HCT116 (cell line): ENCODE results near the gene MALRD1. TPM values are rescaled to one million over a fixed set of nuclear protein-coding genes. Genes with fewer than 3 reads are reported as not detected.

ENCODE experiments used
- ATAC-seq: fragments of 200-7000 bp; cut with Tn5 transposase; 2 replicates; pipeline ENCODE4 v1.9.1; 2020; ENCODE audit warnings: mild to moderate bottlenecking, moderate library complexity
- BruUV-seq: library from RNA; stranded (reverse); fragments of 400-500 nt; replicated peaks from 2 replicates; lab custom pipeline; 2021; lab: Mats Ljungman, UMichigan
- CTCF ChIA-PET: fragments of 300-600 bp; sonication (Branson Sonifier 250); formaldehyde crosslinking; loops from one replicate; lab custom pipeline; 2021; ENCODE audit warnings: antibody characterized with exemption; lab: Charles Lee
- POLR2A ChIA-PET: fragments of 300-600, 350-600 bp; sonication (Branson Sonifier 250); formaldehyde crosslinking; loops from one replicate; lab custom pipeline; 2021; ENCODE audit warnings: antibody characterized with exemption; lab: Charles Lee
- RAD21 ChIA-PET, 2 experiments: fragments of 300-600 bp; sonication (Branson Sonifier 250); formaldehyde crosslinking; loops; one replicate each; lab custom pipeline; 2023; ENCODE audit warnings: low total read pairs in 2 of 2; ENCODE audit not compliant: uncharacterized antibody in 2 of 2, unreplicated experiment in 2 of 2, low non-redundant PET in 1 of 2; lab: Charles Lee
- DNase-seq: peaks from one replicate; pipeline ENCODE4 v3.0.0-alpha.2; 2010; ENCODE audit warnings: low read depth, low spot score
- H2AFZ ChIP-seq: fragments of 200-600 bp; shearing (Covaris generic), sonication (generic); 2 replicates; pipeline ENCODE4 v1.6.1; 2017; ENCODE audit warnings: low read depth, mixed run types, mixed read lengths, antibody characterized with exemption, low read length; ENCODE audit not compliant: poor library complexity, severe bottlenecking
- H3K27ac ChIP-seq: 2 replicates; pipeline ENCODE4 v1.5.1; 2012; ENCODE audit warnings: low read depth, low read length
- H3K27me3 ChIP-seq: fragments of 200-600 bp; sonication (generic); 2 replicates; pipeline ENCODE4 v1.6.1; 2016; ENCODE audit warnings: mixed run types, low read length, mixed read lengths; ENCODE audit not compliant: insufficient read depth
- H3K36me3 ChIP-seq, 2 experiments: fragments of 200-500 bp in 1 of 2; fragments of 200-600 bp in 1 of 2; sonication (Bioruptor generic) in 1 of 2; sonication (generic) in 1 of 2; 2 replicates each; pipeline versions ENCODE4 v1.5.1 to v1.6.1; 2014 to 2016; ENCODE audit warnings: low read length in 2 of 2, inconsistent platforms in 1 of 2, mixed read lengths in 1 of 2, mixed run types in 1 of 2; ENCODE audit not compliant: insufficient read depth in 2 of 2, control insufficient read depth in 1 of 2
- H3K4me1 ChIP-seq, 2 experiments: fragments of 200-600 bp in 1 of 2; sonication (generic) in 1 of 2; 2 replicates each; pipeline versions ENCODE4 v1.5.1 to v1.6.1; 2012 to 2017; ENCODE audit warnings: low read length in 2 of 2, inconsistent platforms in 1 of 2, mild to moderate bottlenecking in 1 of 2, mixed read lengths in 1 of 2, mixed run types in 1 of 2, moderate library complexity in 1 of 2; ENCODE audit not compliant: insufficient read depth in 2 of 2, control insufficient read depth in 1 of 2
- H3K4me2 ChIP-seq: fragments of 200-600 bp; sonication (generic); 2 replicates; pipeline ENCODE4 v1.6.1; 2017; ENCODE audit warnings: mixed run types, low read length, mixed read lengths
- H3K4me3 ChIP-seq, 2 experiments: fragments of 200-600 bp in 1 of 2; sonication (generic) in 1 of 2; replicated peaks in 1 of 2; 2 replicates each; pipeline ENCODE4 v1.5.1; 2011 to 2016; ENCODE audit warnings: low read length in 2 of 2, control low read depth in 1 of 2, low read depth in 1 of 2, mild to moderate bottlenecking in 1 of 2, mixed read lengths in 1 of 2, mixed run types in 1 of 2
- H3K79me2 ChIP-seq: fragments of 200-600 bp; sonication (generic); 2 replicates; pipeline ENCODE4 v1.6.1; 2017; ENCODE audit warnings: mild to moderate bottlenecking, mixed run types, low read length, moderate library complexity, mixed read lengths; ENCODE audit not compliant: insufficient read depth
- H3K9ac ChIP-seq: fragments of 200-600 bp; sonication (generic); 2 replicates; pipeline ENCODE4 v1.6.1; 2016; ENCODE audit warnings: low read length, mixed read lengths
- H3K9me2 ChIP-seq: fragments of 200-600 bp; sonication (generic), shearing (Covaris generic); 2 replicates; pipeline ENCODE4 v1.6.1; 2017; ENCODE audit warnings: mixed run types, mild to moderate bottlenecking, moderate library complexity; ENCODE audit not compliant: insufficient read depth
- H3K9me3 ChIP-seq, 2 experiments: fragments of 200-500 bp in 1 of 2; fragments of 200-600 bp in 1 of 2; sonication (Bioruptor generic) in 1 of 2; sonication (generic) in 1 of 2; 2 replicates each; pipeline ENCODE4 v1.6.1; 2014 to 2017; ENCODE audit warnings: low read length in 2 of 2, mixed read lengths in 2 of 2, inconsistent platforms in 1 of 2, low read depth in 1 of 2, mild to moderate bottlenecking in 1 of 2, mixed run types in 1 of 2, moderate library complexity in 1 of 2; ENCODE audit not compliant: control insufficient read depth in 1 of 2, insufficient read depth in 1 of 2
- H4K20me1 ChIP-seq: fragments of 200-600 bp; sonication (generic), shearing (Covaris generic); 2 replicates; pipeline ENCODE4 v1.6.1; 2017; ENCODE audit warnings: mixed run types, mild to moderate bottlenecking, moderate library complexity; ENCODE audit not compliant: insufficient read depth
- ATF3 ChIP-seq: IDR thresholded peaks from 2 replicates; pipeline ENCODE4 v1.6.1; 2012
- CEBPB ChIP-seq: IDR thresholded peaks from 2 replicates; pipeline ENCODE4 v1.6.1; 2012; ENCODE audit warnings: low read depth
- CTCF ChIP-seq, 3 experiments: fragments of 200-600 bp in 1 of 3; sonication (generic) in 1 of 3; IDR thresholded peaks in 2 of 3; conservative IDR thresholded peaks in 1 of 3; 2 replicates each; pipeline ENCODE4 v1.5.1; 2012 to 2017; ENCODE audit warnings: low read depth in 2 of 3, low read length in 2 of 3, antibody characterized with exemption in 1 of 3, borderline replicate concordance in 1 of 3, control low read depth in 1 of 3, mild to moderate bottlenecking in 1 of 3, mixed read lengths in 1 of 3, mixed run types in 1 of 3, moderate library complexity in 1 of 3; ENCODE audit not compliant: insufficient read depth in 1 of 3
- EGR1 ChIP-seq: IDR thresholded peaks from 2 replicates; pipeline ENCODE4 v1.6.1; 2012; ENCODE audit warnings: low read depth
- ELF1 ChIP-seq: IDR thresholded peaks from 2 replicates; pipeline ENCODE4 v1.6.1; 2012; ENCODE audit warnings: low read depth, borderline replicate concordance
- EZH2 ChIP-seq: fragments of 200-600 bp; sonication (generic); IDR thresholded peaks from 2 replicates; pipeline ENCODE4 v1.6.1; 2017; ENCODE audit warnings: antibody characterized with exemption, mixed run types
- FOSL1 ChIP-seq: IDR thresholded peaks from 2 replicates; pipeline ENCODE4 v1.6.1; 2012; ENCODE audit warnings: low read depth
- POLR2A ChIP-seq: IDR thresholded peaks from 2 replicates; pipeline ENCODE4 v1.7.0; 2011; ENCODE audit warnings: borderline replicate concordance; ENCODE audit not compliant: insufficient read depth, insufficient read length; ENCODE audit errors: extremely low read depth
- RAD21 ChIP-seq: IDR thresholded peaks from 2 replicates; pipeline ENCODE4 v1.6.1; 2012; ENCODE audit warnings: low read depth, mild to moderate bottlenecking
- SP1 ChIP-seq: IDR thresholded peaks from 2 replicates; pipeline ENCODE4 v1.6.1; 2012; ENCODE audit warnings: low read depth
- SRF ChIP-seq: IDR thresholded peaks from 2 replicates; pipeline ENCODE4 v1.6.1; 2012; ENCODE audit warnings: low read depth
- YY1 ChIP-seq: IDR thresholded peaks from 2 replicates; pipeline ENCODE4 v1.6.1; 2011; ENCODE audit warnings: low read length, low read depth, moderate library complexity, mild to moderate bottlenecking; ENCODE audit not compliant: insufficient replicate concordance; ENCODE audit errors: extremely low read depth
- ZBTB33 ChIP-seq: IDR thresholded peaks from 2 replicates; pipeline ENCODE4 v1.6.1; 2011; ENCODE audit warnings: mild to moderate bottlenecking, low read length, moderate library complexity; ENCODE audit not compliant: insufficient replicate concordance; ENCODE audit errors: extremely low read depth
- ZFX ChIP-seq: fragments of 450-650 bp; IDR thresholded peaks from 2 replicates; pipeline ENCODE4 v1.6.1; 2017
- ZNF274 ChIP-seq: fragments of 200-500 bp; sonication (Bioruptor generic); IDR thresholded peaks from 2 replicates; pipeline ENCODE4 v1.6.1; 2014; ENCODE audit warnings: mild to moderate bottlenecking, low read depth, low read length, inconsistent platforms
- intact Hi-C: fragments of 100-400 bp; cut with micrococcal nuclease; formaldehyde crosslinking; loops from 2 replicates; pipeline ENCODE4 v1.10.0; 2022
- total RNA-seq: library from RNA; stranded (reverse); gene quantifications from one replicate; pipeline ENCODE4 v1.2.1, GENCODE V29; 2021; ENCODE audit not compliant: unreplicated experiment

MALRD1 gene
- total RNA-seq, 1 experiment from 2014 or later, result not detected

- TF ChIP-seq ZBTB33, result no peak
Measured at GRCh38 chr10:19049567-19049966, 966 bp downstream of the MALRD1 start (continued).

GRCh38 chr10:19054289-19054835 lies 5.8 kb downstream of the MALRD1 start:
- no peaks in the 10 kb centered on the region; the same call in 1 of the 2 replicates for H4K20me1 ChIP-seq
- BruUV-seq, result no TSS peak
- intact Hi-C loops, result no loop called here

More at GRCh38 chr10:19054289-19054835, 5.8 kb downstream of the MALRD1 start:
- POLR2A ChIA-PET, result no interaction called here
- ATAC-seq (no peak), DNase-seq (no peak)
- no peak overlapping the region for H3K4me2 ChIP-seq
- no peaks in the 10 kb centered on the region for H3K27me3 ChIP-seq
- RAD21 ChIA-PET, result no interaction called here
- no peaks in the 10 kb centered on the region for H3K36me3 ChIP-seq
- no peaks in the 10 kb centered on the region for H3K4me1 ChIP-seq
- H2AFZ ChIP-seq, result no peak overlapping the region
- H3K9me2 ChIP-seq, result no peaks in the 10 kb centered on the region
- H3K4me3 ChIP-seq, result no peak overlapping the region
- H3K27ac ChIP-seq, result no peak overlapping the region
- H3K9ac ChIP-seq, result no peak overlapping the region
- CTCF ChIA-PET, result no interaction called here
- H3K9me3 ChIP-seq, result peaks cover 4 to 11% of the 10 kb centered on the region in 2 experiments; a peak in 2 of 4 replicates
- no peaks in the 10 kb centered on the region for H3K79me2 ChIP-seq
- TF ChIP-seq SP1 (no peak), FOSL1 (no peak), CTCF (IDR thresholded peaks at IDR 0.05 in 2 of 3, conservative IDR thresholded peaks at IDR 0.05 in 1 of 3; ENCODE audit: borderline replicate concordance in 1 of 3, insufficient read depth in 1 of 3, low read depth in 2 of 3, low read length in 2 of 3) (no peak), ATF3 (no peak), ZBTB33 (no peak), YY1 (no peak), CEBPB (no peak), EGR1 (no peak), RAD21 (no peak), ZFX (no peak), POLR2A (no peak), ELF1 (no peak), SRF (no peak), ZNF274 (no peak), EZH2 (no peak)
